ENCODE data around the gene CASP10. TPM values are rescaled to one million over a fixed set of nuclear protein-coding genes. Genes with fewer than 3 reads are reported as not detected.

CASP10 gene
- total RNA-seq, 1 experiment from 2014 or later = 2.8 TPM

DNA sequence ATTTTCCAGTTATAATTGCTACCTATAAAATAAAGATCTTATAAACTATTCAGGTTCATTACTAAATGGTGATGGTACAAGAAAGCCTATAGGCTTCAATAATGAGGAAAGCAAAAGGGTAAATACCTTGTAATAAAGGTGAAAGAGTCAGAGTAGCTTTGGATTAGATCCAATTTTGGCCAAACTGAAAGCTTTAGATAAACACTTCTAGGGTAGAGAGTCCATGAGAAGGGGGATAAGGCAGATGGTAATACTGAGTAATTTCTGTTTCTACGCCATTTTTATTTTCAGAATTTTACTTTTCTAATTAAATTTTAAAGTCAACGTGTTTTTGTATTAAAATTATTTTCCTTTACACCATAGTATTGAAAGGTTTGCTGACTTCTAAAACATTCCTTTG lies 86.8 kb downstream of the CASP10 start:
- ChIA-PET POLR2A (no interaction called here), CTCF (interaction anchor here (0.9 to 1.6 kb wide), 2 partner anchors 38 to 74 kb away, joined by 3 to 4 read pairs; no protein-coding TSS in a partner anchor)
- Mint-ChIP-seq H3K27me3 (ENCODE audit: low read depth) (no peaks in the 10 kb centered on the region), H3K4me3 (no peak overlapping the region), H3K36me3 (no peaks in the 10 kb centered on the region), H3K27ac (no peak overlapping the region), H3K4me1 (no peaks in the 10 kb centered on the region), H3K9me3 (no peaks in the 10 kb centered on the region)
- DNase-seq (ENCODE audit: low spot score) (no peak), ATAC-seq (no peak)
- TF ChIP-seq ZNF423 (CRISPR knock-in tag; IDR thresholded peaks at IDR 0.05) = no peak
- TF ChIP-seq, protein P1, sequence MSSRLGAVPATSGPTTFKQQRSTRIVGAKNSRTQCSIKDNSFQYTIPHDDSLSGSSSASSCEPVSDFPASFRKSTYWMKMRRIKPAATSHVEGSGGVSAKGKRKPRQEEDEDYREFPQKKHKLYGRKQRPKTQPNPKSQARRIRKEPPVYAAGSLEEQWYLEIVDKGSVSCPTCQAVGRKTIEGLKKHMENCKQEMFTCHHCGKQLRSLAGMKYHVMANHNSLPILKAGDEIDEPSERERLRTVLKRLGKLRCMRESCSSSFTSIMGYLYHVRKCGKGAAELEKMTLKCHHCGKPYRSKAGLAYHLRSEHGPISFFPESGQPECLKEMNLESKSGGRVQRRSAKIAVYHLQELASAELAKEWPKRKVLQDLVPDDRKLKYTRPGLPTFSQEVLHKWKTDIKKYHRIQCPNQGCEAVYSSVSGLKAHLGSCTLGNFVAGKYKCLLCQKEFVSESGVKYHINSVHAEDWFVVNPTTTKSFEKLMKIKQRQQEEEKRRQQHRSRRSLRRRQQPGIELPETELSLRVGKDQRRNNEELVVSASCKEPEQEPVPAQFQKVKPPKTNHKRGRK (CRISPR knock-in tag; IDR thresholded peaks at IDR 0.05; ENCODE audit: borderline replicate concordance) = no peak
- TF ChIP-seq GRHL2 (CRISPR knock-in tag; IDR thresholded peaks at IDR 0.05; ENCODE audit: insufficient replicate concordance, severe bottlenecking) = no peak
- no peak for TF ChIP-seq ZNF416 (CRISPR knock-in tag; IDR thresholded peaks at IDR 0.05)

DNA sequence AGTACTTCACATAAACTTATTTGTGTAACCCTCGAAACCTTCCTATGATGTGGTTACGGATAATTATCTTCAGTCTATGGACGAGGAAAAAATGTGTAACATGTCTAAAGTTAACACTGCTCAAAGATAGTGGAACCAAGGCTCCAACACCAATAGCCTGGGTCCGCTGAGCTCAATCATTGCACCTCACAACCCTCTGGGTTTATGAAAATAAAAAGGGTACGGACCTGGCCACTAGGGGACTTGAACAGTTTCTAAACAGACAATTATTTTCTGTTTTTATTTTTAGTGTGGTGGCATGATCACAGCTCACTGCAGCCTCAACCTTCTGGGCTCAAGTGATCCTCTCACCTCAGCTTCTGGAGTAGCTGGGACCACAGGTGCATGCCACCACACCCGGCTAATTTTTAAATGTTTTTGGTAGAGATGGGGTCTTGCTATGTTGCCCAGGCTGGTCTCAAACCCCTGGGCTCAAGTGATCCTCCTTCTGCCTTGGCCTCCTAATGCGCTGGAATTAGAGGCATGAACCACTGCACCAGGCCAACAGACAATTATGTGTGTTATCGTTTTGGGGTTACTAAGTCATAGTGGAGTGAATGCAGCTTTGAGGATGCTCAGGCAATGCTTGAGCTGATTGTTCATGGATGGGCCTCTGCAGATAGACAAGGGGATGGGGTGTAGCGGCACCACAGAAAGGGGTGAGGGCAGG lies 87.5 kb downstream of the CASP10 start:
- CTCF ChIA-PET = interaction anchor here (0.9 to 1.1 kb wide), 2 partner anchors 38 to 73 kb away, joined by 3 read pairs; no protein-coding TSS in a partner anchor
- no peaks in the 10 kb centered on the region for H3K36me3 Mint-ChIP-seq
- H3K4me3 Mint-ChIP-seq = no peak overlapping the region
- DNase-seq (ENCODE audit: low spot score) (no peak), ATAC-seq (no peak)
- no peak for TF ChIP-seq ZNF416 (CRISPR knock-in tag; IDR thresholded peaks at IDR 0.05)
- TF ChIP-seq KAT7 (CRISPR knock-in tag; IDR thresholded peaks at IDR 0.05; ENCODE audit: borderline replicate concordance) = no peak
- H3K27me3 Mint-ChIP-seq (ENCODE audit: low read depth) = no peaks in the 10 kb centered on the region
- H3K9me3 Mint-ChIP-seq = no peaks in the 10 kb centered on the region
- POLR2A ChIA-PET = no interaction called here
- H3K27ac Mint-ChIP-seq = no peak overlapping the region
- H3K4me1 Mint-ChIP-seq = no peaks in the 10 kb centered on the region

GRCh38 chr2:201271917-201272316 lies 89.0 kb downstream of the CASP10 start:
- Mint-ChIP-seq H3K9me3 (no peaks in the 10 kb centered on the region), H3K4me3 (no peak overlapping the region), H3K27ac (peak overlapping the region; percentile 0; the same call in 1 of the 2 replicates), H3K36me3 (no peaks in the 10 kb centered on the region), H3K4me1 (no peaks in the 10 kb centered on the region), H3K27me3 (ENCODE audit: low read depth) (no peaks in the 10 kb centered on the region)
- DNase-seq (ENCODE audit: low spot score) (no peak), ATAC-seq (no peak)
- CTCF ChIA-PET = no interaction called here
- no peak for TF ChIP-seq ZNF138 (CRISPR knock-in tag; conservative IDR thresholded peaks at IDR 0.05)
- TF ChIP-seq EMX1 (CRISPR knock-in tag; IDR thresholded peaks at IDR 0.05) = no peak
- TF ChIP-seq TCF7 (CRISPR knock-in tag; IDR thresholded peaks at IDR 0.05; ENCODE audit: low read depth) = no peak
- POLR2A ChIA-PET = no interaction called here

GRCh38 chr2:201273330-201273983 lies 90.5 kb downstream of the CASP10 start:
- H3K4me1 Mint-ChIP-seq = no peaks in the 10 kb centered on the region
- no peak overlapping the region for H3K4me3 Mint-ChIP-seq
- DNase-seq (ENCODE audit: low spot score) (no peak), ATAC-seq (no peak)
- H3K27me3 Mint-ChIP-seq (ENCODE audit: low read depth) = no peaks in the 10 kb centered on the region
- no peaks in the 10 kb centered on the region for H3K36me3 Mint-ChIP-seq
- H3K27ac Mint-ChIP-seq = no peak overlapping the region
- ChIA-PET CTCF (interaction anchor here (0.9 to 1.1 kb wide), 2 partner anchors 41 to 90 kb away, joined by 3 read pairs; partner anchors contain the start of gene CASP10), POLR2A (no interaction called here)
- no peaks in the 10 kb centered on the region for H3K9me3 Mint-ChIP-seq
- no peak for TF ChIP-seq FOXK1 (CRISPR knock-in tag; IDR thresholded peaks at IDR 0.05)
- TF ChIP-seq CDX4 (CRISPR knock-in tag; IDR thresholded peaks at IDR 0.05; ENCODE audit: borderline replicate concordance) = no peak
- TF ChIP-seq, protein P2, sequence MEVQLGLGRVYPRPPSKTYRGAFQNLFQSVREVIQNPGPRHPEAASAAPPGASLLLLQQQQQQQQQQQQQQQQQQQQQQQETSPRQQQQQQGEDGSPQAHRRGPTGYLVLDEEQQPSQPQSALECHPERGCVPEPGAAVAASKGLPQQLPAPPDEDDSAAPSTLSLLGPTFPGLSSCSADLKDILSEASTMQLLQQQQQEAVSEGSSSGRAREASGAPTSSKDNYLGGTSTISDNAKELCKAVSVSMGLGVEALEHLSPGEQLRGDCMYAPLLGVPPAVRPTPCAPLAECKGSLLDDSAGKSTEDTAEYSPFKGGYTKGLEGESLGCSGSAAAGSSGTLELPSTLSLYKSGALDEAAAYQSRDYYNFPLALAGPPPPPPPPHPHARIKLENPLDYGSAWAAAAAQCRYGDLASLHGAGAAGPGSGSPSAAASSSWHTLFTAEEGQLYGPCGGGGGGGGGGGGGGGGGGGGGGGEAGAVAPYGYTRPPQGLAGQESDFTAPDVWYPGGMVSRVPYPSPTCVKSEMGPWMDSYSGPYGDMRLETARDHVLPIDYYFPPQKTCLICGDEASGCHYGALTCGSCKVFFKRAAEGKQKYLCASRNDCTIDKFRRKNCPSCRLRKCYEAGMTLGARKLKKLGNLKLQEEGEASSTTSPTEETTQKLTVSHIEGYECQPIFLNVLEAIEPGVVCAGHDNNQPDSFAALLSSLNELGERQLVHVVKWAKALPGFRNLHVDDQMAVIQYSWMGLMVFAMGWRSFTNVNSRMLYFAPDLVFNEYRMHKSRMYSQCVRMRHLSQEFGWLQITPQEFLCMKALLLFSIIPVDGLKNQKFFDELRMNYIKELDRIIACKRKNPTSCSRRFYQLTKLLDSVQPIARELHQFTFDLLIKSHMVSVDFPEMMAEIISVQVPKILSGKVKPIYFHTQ (CRISPR knock-in tag; IDR thresholded peaks at IDR 0.05) = no peak
- no peak for TF ChIP-seq ERG (CRISPR knock-in tag; IDR thresholded peaks at IDR 0.05)
- TF ChIP-seq MXD4 (CRISPR knock-in tag; IDR thresholded peaks at IDR 0.05; ENCODE audit: borderline replicate concordance) = no peak
- TF ChIP-seq ZNF138 (CRISPR knock-in tag; conservative IDR thresholded peaks at IDR 0.05) = no peak
- TF ChIP-seq MAX (CRISPR knock-in tag; IDR thresholded peaks at IDR 0.05) = no peak
- TF ChIP-seq E2F1 (CRISPR knock-in tag; IDR thresholded peaks at IDR 0.05) = no peak
- TF ChIP-seq, protein P3, sequence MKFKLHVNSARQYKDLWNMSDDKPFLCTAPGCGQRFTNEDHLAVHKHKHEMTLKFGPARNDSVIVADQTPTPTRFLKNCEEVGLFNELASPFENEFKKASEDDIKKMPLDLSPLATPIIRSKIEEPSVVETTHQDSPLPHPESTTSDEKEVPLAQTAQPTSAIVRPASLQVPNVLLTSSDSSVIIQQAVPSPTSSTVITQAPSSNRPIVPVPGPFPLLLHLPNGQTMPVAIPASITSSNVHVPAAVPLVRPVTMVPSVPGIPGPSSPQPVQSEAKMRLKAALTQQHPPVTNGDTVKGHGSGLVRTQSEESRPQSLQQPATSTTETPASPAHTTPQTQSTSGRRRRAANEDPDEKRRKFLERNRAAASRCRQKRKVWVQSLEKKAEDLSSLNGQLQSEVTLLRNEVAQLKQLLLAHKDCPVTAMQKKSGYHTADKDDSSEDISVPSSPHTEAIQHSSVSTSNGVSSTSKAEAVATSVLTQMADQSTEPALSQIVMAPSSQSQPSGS (CRISPR knock-in tag; IDR thresholded peaks at IDR 0.05; ENCODE audit: borderline replicate concordance, low read depth) = no peak
- no peak for TF ChIP-seq RELA (CRISPR knock-in tag; IDR thresholded peaks at IDR 0.05; ENCODE audit: borderline replicate concordance)

Measured in WTC11 (cell line).